ENCODE data around the gene FAM185A.
"Not testable (repeated sequence)": the region's sequence is repeated elsewhere in the genome, so short reads cannot be mapped to it uniquely, and the experiment has no call there.

The FAM185A gene

DNA sequence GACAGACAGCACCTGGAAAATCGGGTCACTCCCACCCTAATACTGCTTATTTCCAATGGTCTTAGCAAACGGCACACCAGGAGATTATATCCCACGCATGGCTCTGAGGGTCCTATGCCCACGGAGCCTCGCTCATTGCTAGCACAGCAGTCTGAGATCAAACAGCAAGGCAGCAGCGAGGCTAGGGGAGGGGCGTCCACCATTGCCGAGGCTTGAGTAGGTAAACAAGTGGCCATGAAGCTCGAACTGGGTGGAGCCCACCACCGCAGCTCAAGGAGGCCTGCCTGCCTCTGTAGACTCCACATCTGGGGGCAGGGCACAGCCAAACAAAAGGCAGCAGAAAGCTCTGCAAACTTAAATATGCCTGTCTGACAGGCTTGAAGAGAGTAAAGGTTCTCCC, 32.1 kb downstream of the FAM185A start:
- DNase-seq, result not testable (repeated sequence)

DNA sequence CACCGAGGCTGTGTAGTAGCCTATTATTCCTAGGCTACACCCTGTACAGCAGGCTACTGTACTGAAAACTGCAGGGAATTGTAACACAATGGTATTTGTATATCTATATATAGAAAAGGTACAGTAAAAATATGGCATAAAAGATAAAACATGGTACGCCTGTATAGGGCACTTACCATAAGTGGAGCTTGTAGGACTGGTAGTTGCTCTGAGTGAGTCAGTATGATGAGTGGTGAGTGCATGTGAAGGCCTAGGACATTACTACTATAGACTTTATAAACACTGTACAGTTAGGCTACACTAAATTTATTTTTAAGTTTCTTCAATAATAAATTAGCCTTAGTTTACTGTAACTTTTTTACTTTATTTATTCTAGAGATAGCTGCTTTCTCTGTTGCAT, 40.0 kb downstream of the FAM185A start:
- not testable (repeated sequence) for DNase-seq

DNA sequence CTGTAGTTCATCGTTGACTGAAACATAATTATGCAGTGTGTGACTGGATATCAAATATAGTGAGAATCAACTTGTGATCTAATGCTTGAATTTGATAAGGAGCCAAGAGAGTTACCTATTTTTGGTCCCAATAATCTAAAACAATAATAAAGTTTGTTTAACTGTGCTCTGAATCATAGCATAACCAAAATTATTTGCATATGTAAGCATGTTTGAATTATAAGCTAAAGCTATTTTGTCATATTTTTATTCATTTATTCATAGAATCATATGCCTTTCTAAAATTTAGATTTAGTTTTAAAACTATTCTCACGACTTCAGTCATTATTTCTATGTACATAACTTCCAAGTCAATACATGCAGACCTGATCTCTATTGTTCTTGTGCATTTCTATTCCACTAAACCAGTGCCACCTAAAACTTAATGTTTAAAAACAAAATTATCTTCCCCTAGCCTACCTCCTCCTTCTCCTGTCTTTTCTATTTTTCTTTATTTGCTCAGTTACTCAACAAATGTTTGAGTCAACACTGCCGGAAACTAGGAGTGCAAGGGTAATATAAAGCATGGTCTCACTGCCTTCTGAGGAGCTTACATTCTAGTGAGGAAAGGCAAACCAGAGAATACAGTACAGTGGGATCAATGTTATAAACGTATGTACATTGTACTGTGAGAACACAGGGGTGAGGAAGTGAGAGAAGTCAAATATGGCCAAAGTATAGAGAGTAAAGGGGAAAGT, 41.7 kb downstream of the FAM185A start:
- not testable (repeated sequence) for DNase-seq

DNA sequence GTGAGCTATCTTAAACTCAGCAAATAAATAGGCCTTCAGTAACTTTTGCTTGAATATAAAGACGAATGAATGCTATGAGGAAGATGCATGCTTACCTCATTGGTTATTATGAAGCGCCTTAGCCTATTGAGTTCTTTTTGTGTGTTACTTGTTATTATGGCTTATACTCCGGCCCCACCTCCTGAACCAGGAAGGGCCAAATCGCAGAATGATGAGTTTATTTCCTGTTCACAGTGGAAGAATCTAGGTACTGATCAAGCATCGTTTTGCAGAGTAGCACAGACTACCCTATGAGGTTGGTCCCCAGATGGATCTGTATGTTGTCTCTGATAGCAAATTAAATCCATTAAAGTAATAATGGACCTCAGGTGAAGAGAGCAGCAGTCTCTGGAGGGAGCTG, 42.6 kb downstream of the FAM185A start:
- DNase-seq, result not testable (repeated sequence)

DNA sequence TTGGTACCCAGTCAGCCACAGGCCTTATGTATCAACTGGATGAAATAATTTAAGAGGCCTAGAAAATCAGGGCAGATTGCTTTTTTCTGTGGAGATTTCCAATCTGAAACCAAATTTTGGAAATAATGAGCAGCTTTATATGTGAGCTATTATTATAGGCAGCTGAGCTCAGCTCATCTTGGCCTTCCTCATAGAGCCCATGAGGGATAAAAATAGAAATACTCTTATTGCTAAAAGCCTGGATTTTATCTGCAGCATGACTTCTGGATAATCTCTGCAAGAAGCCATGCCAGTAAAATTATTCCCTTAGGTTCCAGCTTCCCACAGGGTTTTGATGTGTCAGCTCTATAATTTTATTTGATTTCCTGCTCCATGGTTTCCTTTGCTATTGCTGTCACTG, 43.0 kb downstream of the FAM185A start:
- not testable (repeated sequence) for DNase-seq

DNA sequence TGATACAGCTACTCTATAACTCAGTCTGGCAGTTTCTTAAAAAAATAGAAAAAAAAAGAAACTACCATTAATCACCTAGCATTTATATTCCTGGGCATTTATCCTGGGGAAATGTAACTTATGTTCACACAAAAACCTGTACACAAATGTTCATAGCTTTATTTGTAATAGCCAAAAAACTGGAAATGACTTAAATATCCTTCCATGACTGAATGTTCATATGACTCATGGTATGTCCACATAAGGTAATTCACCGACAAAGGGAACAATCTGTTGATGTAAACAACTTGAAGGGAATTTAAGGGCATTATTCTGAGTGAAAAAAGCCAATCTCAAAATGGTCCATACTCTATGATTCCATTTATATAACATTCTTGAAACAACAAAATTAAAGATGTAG, 45.8 kb downstream of the FAM185A start:
- DNase-seq, result not testable (repeated sequence)

DNA sequence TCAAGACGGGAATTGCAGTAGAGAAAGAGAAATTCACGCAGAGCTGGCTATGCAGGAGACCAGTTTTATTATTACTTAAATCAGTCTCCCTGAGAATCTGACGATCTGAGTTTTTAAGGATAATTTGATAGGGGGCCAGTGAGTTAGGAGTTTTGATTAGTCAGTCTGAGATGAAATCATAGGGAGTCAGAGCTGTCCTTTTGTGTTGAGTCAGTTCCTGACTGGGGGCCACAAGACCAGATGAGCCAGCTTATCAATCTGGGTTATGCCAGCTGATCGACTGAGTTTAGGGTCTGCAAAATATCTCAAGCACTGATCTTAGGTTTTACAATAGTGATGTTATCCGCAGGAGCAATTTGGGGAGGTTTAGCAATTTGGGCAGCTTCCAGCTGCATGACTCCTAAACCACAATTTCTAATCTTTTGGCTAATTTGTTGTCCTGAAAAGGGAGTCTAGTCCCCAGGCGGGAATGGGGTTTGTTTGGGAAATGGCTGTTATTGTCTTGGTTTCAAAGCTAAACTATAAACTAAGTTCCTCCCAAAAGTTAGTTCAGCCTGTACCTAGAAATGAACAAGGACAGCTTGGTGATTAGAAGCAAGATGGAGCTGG, 47.3 kb downstream of the FAM185A start:
- not testable (repeated sequence) for DNase-seq

DNA sequence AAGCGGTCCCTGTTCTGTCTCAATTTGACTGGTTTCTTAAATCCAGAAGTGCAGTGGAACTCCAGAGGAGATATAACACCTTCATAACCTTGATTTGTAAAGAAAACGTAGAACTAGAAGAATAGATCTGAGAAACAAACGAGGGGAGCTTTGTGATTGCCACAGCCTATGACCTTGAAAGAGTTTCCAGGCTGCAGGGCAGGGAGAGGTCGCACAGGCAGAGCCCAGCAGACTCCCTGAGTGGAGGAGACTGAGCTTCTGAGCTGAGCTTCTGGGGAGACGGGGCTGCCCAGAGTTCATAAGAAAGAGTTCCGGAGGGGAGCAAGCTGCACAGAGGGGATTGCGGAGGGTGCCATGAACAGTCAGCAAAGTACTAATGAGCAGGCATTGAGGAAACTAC, 57.8 kb downstream of the FAM185A start:
- DNase-seq, result no peak

DNA sequence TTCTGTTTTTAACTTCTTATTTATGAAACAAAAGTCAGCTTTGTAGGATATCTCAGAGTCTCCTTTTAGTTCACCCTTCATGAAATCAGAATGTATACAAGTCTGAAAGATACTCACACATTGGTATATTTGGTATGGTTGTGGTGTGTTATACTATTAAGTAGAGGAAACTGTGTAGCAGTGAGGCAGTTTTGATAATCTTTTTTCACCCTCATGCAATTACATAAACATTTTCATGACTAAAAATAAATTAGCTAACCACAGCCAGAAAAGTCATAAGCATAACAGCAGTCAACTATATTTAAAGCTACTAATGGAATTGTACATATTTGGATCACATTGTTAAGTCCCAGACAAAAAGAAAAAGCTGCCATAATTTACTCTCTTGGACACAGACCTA, 62.1 kb downstream of the FAM185A start:
- DNase-seq, result no peak

DNA sequence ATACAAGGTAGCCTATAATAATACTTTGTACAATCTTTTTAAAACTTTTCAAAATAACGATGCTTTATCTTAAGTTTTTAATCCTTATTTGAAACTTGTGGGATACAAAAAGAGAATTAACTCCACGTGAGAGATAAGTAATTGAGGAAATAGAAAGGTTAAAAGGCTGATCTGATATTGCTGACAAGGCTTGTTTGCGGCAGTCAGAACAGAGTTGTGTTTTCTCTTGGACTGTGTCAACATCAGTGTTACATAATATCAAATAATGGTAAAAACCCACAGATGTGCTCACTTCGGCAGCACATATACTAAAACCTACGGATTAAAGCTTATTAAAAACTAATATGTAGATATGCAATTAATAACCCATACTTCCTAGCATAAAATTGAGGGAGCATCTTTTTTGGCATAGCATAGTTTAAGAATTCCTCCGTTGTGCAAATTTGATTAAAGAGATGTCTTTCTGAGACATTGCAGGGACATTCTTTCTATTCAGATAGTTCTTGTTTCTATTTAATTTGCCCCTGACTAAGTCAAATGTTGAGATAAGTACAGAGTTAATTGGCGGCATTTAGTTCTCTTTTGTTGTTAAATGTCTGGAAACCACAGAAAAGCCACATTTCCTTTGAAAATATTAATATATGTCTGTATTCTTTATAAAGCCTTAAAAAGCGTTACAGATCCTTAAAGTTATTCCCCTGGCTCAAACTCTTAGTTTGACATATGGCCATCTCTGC, 63.3 kb downstream of the FAM185A start:
- no peak for DNase-seq

DNA sequence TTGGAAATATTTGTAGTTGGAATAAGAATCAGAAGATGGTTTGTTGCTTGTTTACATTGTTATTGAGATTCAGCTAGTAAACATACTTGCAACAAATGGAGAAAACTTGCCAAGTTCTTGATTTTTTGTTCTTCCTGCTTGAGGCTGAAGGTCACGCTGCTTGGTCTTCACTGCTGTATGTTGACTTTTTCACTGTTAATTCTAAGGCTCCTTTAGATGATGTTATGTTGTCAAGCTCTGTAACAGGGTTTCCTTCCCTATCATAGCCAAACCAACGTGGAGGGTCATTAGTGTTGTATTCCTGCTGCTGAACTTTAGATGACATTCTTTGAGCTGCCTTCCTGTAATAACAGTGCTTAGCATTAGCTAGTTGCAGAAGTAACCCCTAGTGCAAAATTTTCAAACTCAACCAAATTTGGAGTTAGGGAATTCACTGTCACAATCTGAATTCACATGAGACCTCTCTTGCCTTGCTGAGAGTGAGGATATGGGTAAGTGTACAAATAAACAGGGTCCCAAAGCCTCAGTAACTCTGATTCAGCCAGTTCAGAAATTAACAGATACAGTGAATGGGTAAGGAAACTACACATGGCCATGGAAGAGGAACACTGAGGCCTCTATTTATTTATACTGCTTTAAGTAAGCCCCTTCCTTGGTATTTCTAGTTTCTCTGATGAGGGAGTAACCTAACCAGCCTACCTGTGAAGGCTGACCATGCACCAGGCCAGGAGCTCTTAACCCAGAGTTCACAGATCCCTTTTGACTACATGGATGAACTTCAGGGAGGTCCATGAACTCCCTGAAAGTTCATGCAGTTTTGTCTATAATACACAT, 64.6 kb downstream of the FAM185A start:
- DNase-seq, result no peak

DNA sequence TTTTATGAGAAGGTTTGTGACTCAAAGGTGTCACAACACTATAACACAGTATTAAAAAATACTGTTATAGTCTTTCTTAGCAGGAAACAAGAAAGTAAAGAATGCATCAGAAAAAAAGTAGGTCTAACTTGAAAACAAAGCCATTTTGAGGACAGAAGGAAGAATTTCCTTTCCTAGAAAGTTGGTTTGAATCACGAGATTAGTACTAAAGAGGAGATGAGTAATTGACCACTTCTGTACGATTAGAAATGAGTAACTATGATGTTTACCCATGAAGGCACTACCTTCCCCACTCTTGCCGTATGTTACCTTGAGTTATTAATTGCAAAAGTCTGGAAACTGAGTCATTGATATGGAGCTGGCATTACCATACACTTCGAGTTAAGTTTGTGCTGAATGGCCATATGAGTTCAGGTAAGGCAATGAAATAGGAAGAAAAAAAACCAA, 65.2 kb downstream of the FAM185A start:
- DNase-seq, result no peak

DNA sequence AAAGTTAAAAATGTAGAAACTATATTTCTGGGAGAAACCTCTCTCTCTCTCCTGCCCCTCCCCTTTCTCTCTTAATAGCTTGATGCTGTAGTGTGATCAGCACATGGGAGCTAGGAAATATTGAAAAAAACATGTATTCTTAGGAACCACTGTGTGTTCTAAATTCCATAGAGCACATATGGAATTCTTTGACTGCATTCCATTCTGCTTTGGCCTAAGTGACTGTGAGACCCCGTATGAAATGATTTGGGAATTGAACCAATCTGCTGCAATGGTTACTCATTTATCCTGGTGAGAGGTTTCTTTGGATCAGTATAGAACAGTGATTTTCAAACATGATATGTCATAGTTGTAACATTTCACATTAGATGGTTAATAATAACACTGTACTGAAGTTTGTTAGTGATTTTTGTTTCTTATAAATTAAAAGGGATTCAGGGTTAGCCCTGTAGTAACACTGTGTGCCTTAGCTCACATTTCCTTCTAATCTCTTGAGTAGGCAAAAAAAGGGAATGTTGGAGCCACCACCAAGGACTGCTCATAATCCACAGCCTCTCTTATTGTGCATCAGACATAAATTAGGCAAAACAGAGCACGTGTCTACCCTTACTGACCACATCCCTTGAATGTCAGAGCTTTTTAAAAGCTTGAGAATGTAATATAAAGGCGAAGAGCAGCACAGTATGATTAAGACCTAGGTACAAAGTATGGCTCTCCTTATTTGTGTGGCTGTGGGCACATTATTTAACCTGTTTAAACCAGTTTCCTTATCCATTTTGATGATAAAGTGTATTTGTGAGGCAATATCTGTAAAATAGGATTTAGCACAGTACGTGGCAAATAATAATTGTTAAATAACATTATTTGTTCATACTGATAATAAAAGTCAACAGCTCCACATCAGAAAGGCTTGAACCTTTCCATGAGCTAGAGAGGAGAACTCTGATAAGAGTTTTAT, 69.1 kb downstream of the FAM185A start:
- DNase-seq, result no peak

DNA sequence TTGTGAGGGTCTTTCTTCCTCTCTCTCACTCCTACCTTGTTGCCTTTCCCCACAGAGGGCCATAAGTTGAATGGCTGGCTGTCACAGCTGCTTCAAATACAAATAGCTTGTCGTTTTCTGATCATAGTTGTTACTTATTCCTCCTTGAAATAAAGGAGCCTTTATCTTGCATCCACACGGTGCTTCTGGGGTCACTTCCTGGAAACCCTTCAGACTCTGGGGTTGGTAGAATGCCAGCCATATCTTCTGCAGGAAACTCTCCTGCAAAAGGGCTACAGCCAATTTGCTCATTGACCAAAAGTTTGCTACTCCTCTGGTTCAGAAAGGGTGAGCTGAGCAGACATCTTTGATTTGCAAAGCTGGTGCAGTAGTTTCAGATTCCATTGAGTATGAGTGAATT, 70.4 kb downstream of the FAM185A start:
- DNase-seq, result no peak

DNA sequence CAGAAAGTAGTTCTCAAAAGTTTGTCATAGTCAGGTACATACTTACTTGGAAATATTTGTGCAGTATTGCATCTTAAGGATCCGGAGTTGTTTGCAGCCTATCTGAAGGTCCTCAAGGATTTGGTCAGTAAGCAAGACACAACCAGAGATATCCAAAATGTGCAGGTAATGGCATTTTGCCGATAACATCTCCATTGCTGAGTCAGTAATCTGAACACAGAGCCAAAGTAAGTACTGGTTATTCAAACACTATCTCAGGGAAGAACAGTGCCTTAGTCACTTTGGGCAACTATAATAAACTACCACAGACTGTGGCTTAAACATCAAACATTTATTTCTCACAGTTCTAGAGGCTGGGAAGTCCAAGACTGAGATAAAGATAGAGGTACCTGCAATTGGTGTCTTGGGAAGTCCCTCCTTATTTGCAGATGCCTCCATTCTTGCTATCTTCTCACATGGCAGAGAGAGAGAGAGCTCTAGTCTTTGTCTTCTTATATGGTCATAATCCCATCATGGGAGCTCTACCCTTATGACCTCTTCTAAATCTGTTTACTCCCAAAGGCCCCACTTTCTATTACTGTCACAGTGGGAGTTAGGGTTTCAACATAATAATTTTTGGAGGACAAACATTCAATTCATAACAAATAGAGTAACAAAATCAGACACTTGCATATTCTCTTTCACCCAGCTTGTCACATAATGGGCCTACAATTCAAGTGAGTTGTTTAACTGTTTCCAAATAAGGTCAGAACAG, 73.4 kb downstream of the FAM185A start:
- no peak for DNase-seq

DNA sequence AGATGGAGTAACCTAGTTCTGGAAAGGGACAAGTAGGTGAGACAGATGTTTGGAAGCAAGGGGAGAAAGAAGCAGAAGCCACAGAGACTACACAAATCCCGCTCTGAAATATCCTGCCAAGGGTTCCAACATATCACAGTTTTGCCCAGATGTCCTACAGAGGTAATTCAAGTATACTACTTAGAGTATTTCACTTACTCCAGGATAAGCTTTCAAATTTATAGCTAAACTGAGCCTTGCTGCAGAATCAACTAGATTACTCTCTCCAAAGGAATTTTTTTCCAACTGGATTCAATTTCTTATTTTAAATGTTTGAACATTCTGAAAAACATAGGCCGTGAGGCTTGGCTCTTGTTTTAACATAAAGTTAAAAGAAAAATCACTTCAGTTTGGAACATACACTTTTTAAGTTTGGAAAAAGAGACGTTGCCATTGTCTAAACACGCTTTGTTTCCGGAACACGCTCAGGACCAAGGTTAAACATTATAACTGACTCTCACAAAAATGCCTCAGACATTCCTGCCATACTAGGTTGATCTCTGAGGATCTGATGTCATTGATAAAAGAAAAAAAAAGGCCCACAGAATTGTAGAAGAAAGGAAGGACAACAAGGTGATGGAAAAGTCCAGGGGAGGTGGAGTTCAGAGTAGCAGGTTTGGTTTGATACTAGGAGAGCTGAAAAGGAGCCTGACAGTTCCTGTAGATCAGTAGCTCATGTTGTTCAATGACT, 74.8 kb downstream of the FAM185A start:
- no peak for DNase-seq

DNA sequence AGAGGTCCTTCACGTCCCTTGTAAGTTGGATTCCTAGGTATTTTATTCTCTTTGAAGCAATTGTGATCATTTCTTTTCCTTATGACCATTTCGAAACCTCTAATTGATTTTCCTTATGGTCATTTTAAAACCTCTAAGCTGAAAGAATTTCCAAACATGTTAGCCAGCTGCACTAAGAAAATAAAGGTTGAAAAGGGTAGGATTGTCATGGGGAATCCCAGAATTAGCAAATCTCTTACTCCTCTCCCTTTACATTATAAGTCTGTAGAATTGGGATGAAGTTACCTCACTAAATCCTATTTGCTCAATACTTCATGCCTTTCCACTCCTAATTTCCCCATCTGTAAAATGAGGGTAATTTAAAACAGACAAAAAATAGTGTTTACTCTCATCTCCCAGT, 79.5 kb downstream of the FAM185A start:
- DNase-seq, result no peak

DNA sequence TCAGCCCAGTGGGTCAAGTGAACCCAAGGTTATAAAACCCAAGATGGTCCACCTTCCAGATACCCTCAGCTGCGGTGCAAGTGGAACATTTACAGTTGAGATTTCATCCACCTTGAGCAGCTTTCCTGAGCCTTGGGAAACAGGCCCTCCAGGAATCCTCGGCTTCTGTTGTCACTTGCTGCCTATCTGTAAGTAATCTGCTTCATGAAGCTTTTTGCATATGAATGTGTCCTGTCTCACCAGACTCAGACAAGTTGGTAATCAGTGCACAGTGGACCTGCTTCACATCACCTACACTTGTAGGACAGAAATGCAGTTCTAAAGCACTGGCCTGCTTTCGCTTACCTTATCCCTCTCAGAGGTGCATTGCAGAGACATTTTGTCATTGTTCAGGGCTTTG, 80.3 kb downstream of the FAM185A start:
- no peak for DNase-seq

DNA sequence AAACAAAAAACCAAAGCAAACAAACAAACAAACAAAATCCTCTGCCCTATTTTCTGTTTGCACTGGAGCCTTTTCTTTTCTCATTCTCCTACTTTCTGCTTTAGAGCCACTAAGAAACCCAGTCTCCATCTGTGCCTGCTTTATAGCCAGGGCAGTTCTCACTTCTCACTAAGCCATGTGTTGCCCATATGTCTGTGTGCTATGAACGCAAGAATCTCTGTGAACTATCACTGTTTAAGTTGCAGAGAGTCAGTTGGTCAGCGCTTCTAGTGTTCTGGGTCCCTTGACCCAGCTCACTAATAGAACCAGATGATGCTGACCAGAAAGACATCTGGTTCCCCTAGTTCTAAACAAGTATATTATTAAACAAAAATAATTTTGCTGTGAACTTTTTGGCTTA, 81.4 kb downstream of the FAM185A start:
- DNase-seq, result no peak

DNA sequence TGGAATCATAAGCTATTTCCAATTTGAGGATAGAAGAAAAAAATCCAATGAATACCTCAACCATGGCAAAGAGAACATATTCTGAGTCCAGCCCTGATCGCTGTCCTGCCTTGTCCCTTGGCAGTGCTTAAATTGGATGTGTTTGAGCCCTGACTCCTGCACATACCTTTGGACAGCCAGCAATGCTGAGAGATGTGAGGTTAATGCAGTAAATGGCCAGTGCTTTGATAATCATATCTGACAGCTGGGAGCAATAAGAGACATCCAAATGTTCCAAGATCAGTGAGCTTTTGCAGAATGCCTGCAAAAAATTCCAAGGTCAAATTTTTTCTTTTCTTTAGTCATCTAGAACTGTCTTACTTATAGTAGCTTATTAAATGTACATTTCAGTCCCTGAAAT, 83.9 kb downstream of the FAM185A start:
- DNase-seq, result no peak
